H9 (cell line): ENCODE data around the gene TEX2. TPM values are rescaled to one million over a fixed set of nuclear protein-coding genes. Genes with fewer than 3 reads are reported as not detected.

ENCODE experiments used
- DNase-seq: peaks from one replicate; pipeline ENCODE4 v3.0.0-alpha.2; 2017
- H2AFZ ChIP-seq: one replicate; pipeline ENCODE4 v1.6.1; 2013; ENCODE audit warnings: mild to moderate bottlenecking, low read length, control low read depth, moderate library complexity
- H2AK5ac ChIP-seq: 2 replicates; pipeline ENCODE4 v1.6.1; 2013; ENCODE audit warnings: low read length, control low read depth, mixed read lengths; ENCODE audit not compliant: insufficient read length
- H2BK120ac ChIP-seq: one replicate; pipeline ENCODE4 v1.6.1; 2013; ENCODE audit warnings: low read depth, mild to moderate bottlenecking, low read length, control low read depth, inconsistent platforms; ENCODE audit not compliant: poor library complexity, severe bottlenecking
- H2BK12ac ChIP-seq: 2 replicates; pipeline ENCODE4 v1.6.1; 2013; ENCODE audit warnings: low read length, control low read depth, mixed read lengths, low read depth; ENCODE audit not compliant: insufficient read length
- H2BK15ac ChIP-seq: 2 replicates; pipeline ENCODE4 v1.6.1; 2013; ENCODE audit warnings: low read depth, low read length, control low read depth
- H2BK20ac ChIP-seq: one replicate; pipeline ENCODE4 v1.6.1; 2013; ENCODE audit warnings: low read depth, mild to moderate bottlenecking, low read length, control low read depth, inconsistent platforms; ENCODE audit not compliant: poor library complexity, severe bottlenecking
- H2BK5ac ChIP-seq: 2 replicates; pipeline ENCODE4 v1.6.1; 2013; ENCODE audit warnings: low read length, control low read depth, mixed read lengths; ENCODE audit not compliant: insufficient read length
- H3K14ac ChIP-seq: 2 replicates; pipeline ENCODE4 v1.6.1; 2013; ENCODE audit warnings: low read length, control low read depth; ENCODE audit not compliant: insufficient read depth
- H3K18ac ChIP-seq: 2 replicates; pipeline ENCODE4 v1.6.1; 2013; ENCODE audit warnings: low read depth, mild to moderate bottlenecking, mixed read lengths, low read length, control low read depth; ENCODE audit not compliant: insufficient read length
- H3K23ac ChIP-seq: 2 replicates; pipeline ENCODE4 v1.6.1; 2013; ENCODE audit warnings: low read length, control low read depth, mixed read lengths, low read depth; ENCODE audit not compliant: insufficient read length
- H3K23me2 ChIP-seq: 2 replicates; pipeline ENCODE4 v1.6.1; 2013; ENCODE audit warnings: low read depth, mild to moderate bottlenecking, mixed read lengths, low read length, control low read depth; ENCODE audit not compliant: insufficient read length, poor library complexity, severe bottlenecking
- H3K27ac ChIP-seq: 2 replicates; pipeline ENCODE4 v1.5.1; 2013; ENCODE audit warnings: low read length, control low read depth, mixed read lengths, low read depth; ENCODE audit not compliant: insufficient read length
- H3K27me3 ChIP-seq: 2 replicates; pipeline ENCODE4 v1.6.1; 2013; ENCODE audit warnings: low read length, control low read depth, inconsistent platforms; ENCODE audit not compliant: insufficient read depth
- H3K4ac ChIP-seq: 2 replicates; pipeline ENCODE4 v1.6.1; 2013; ENCODE audit warnings: low read depth, mild to moderate bottlenecking, control low read depth, inconsistent platforms, low read length, moderate library complexity
- H3K4me1 ChIP-seq: 2 replicates; pipeline ENCODE4 v1.6.1; 2013; ENCODE audit warnings: low read length, control low read depth, inconsistent platforms; ENCODE audit not compliant: insufficient read depth
- H3K4me2 ChIP-seq: 2 replicates; pipeline ENCODE4 v1.6.1; 2013; ENCODE audit warnings: low read length, control low read depth, mixed read lengths; ENCODE audit not compliant: insufficient read length, insufficient read depth
- H3K56ac ChIP-seq: 2 replicates; pipeline ENCODE4 v1.6.1; 2013; ENCODE audit warnings: low read depth, mild to moderate bottlenecking, mixed read lengths, low read length, control low read depth; ENCODE audit not compliant: insufficient read length
- H3K79me1 ChIP-seq: 2 replicates; pipeline ENCODE4 v1.6.1; 2013; ENCODE audit warnings: low read depth, mild to moderate bottlenecking, moderate library complexity, low read length, control low read depth, inconsistent platforms; ENCODE audit not compliant: insufficient read depth, poor library complexity, severe bottlenecking
- H3K79me2 ChIP-seq: 2 replicates; pipeline ENCODE4 v1.6.1; 2013; ENCODE audit warnings: low read length, control low read depth, inconsistent platforms; ENCODE audit not compliant: insufficient read depth
- H3K9ac ChIP-seq: 2 replicates; pipeline ENCODE4 v1.6.1; 2013; ENCODE audit warnings: low read length, control low read depth, mixed read lengths; ENCODE audit not compliant: insufficient read length; ENCODE audit errors: extremely low read depth
- H3K9me3 ChIP-seq: one replicate; pipeline ENCODE4 v1.6.1; 2013; ENCODE audit warnings: low read depth, low read length, inconsistent platforms; ENCODE audit not compliant: control insufficient read depth
- H3T11ph ChIP-seq: one replicate; pipeline ENCODE4 v1.6.1; 2013; ENCODE audit warnings: mild to moderate bottlenecking, low read length, control low read depth, inconsistent platforms
- H4K20me1 ChIP-seq: one replicate; pipeline ENCODE4 v1.6.1; 2013; ENCODE audit not compliant: control insufficient read depth, insufficient read length, insufficient read depth
- H4K5ac ChIP-seq: 2 replicates; pipeline ENCODE4 v1.6.1; 2013; ENCODE audit warnings: low read depth, mild to moderate bottlenecking, mixed read lengths, low read length, control low read depth; ENCODE audit not compliant: insufficient read length
- H4K8ac ChIP-seq: replicated peaks from 2 replicates; pipeline ENCODE4 v1.6.1; 2013; ENCODE audit warnings: low read length, control low read depth, mixed read lengths, low read depth; ENCODE audit not compliant: insufficient read length
- H4K91ac ChIP-seq: 2 replicates; pipeline ENCODE4 v1.6.1; 2013; ENCODE audit warnings: low read depth, mild to moderate bottlenecking, moderate library complexity, mixed read lengths, low read length, control low read depth; ENCODE audit not compliant: insufficient read length
- H3K27ac Mint-ChIP-seq, 3 experiments: 2 replicates in 2 of 3; 3 replicates in 1 of 3; pipeline ENCODE4 v1.8.0; 2020 to 2021; ENCODE audit warnings: mixed read lengths in 3 of 3, mild to moderate bottlenecking in 1 of 3, moderate library complexity in 1 of 3
- H3K27me3 Mint-ChIP-seq: 2 replicates; pipeline ENCODE4 v1.8.0; 2021; ENCODE audit warnings: low read depth, mild to moderate bottlenecking, moderate library complexity, mixed read lengths
- H3K36me3 Mint-ChIP-seq, 3 experiments: 2 replicates in 2 of 3; 3 replicates in 1 of 3; pipeline ENCODE4 v1.8.0; 2020 to 2021; ENCODE audit warnings: low read depth in 3 of 3, mixed read lengths in 3 of 3; ENCODE audit not compliant: insufficient read depth in 1 of 3
- H3K4me1 Mint-ChIP-seq, 2 experiments: 2 replicates each; pipeline ENCODE4 v1.8.0; 2020; ENCODE audit warnings: mixed read lengths in 2 of 2
- H3K4me3 Mint-ChIP-seq, 2 experiments: 2 replicates in 1 of 2; 3 replicates in 1 of 2; pipeline ENCODE4 v1.8.0; 2020 to 2021; ENCODE audit warnings: mild to moderate bottlenecking in 2 of 2, mixed read lengths in 2 of 2, moderate library complexity in 1 of 2
- H3K9me3 Mint-ChIP-seq, 2 experiments: 2 replicates in 1 of 2; 3 replicates in 1 of 2; pipeline ENCODE4 v1.8.0; 2020; ENCODE audit warnings: mild to moderate bottlenecking in 2 of 2, mixed read lengths in 2 of 2, moderate library complexity in 1 of 2
- WGBS: extraction: QIAGEN DNeasy Blood & Tissue Kit; methylation state at CpG from one replicate; pipeline ENCODE4 v1.1.7; 2013; ENCODE audit warnings: missing lambda C conversion rate, low lambda C conversion rate, mixed read lengths; ENCODE audit not compliant: insufficient read length; ENCODE audit errors: extremely low coverage; 5-methylcytosine and 5-hydroxymethylcytosine counted together
- total RNA-seq: library from RNA; stranded (reverse); gene quantifications from 2 replicates; pipeline ENCODE4 v1.2.1, GENCODE V29; 2021
- TF ChIP-seq, protein P1 (sequence below): fragments of 200-600 bp; sonication (generic); conservative IDR thresholded peaks from 3 replicates; pipeline ENCODE4 v1.8.0; 2021; ENCODE audit warnings: antibody characterized with exemption, mild to moderate bottlenecking

Gene TEX2
- total RNA-seq, 1 experiment from 2014 or later = 12.2 TPM

DNA sequence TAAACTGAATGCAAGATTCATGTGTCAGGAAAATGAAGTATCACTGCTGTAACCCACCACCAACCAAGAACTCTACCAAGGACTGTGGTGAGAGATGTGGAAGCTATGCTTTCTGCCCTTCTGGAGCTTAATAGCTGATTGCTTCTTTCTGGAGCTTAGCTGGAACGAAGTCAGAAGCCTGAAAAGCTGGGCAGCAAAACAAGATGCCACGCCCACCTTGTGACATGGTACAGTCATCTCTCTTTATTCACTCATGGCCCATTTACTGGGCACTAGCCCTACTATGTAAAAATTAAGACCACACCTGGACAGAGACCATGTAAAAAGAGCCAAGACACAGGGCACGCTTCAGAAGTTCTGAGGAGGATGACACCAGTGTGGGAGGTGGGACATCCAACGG is 48.1 kb downstream of the TEX2 start:
- Histone ChIP-seq H3K79me2 (0 out of 2 replicates have a peak, but pooled peaks cover 3% of the 10 kb centered on the region), H3T11ph (no peak overlapping the region), H3K4me1 (peaks cover 4% of the 10 kb centered on the region; the same call in 1 of the 2 replicates), H3K4me2 (no peak overlapping the region), H3K18ac (no peak overlapping the region), H2BK15ac (no peak overlapping the region), H4K8ac (no peak overlapping the region), H3K27ac (no peak overlapping the region), H3K23me2 (no peaks in the 10 kb centered on the region), H2BK120ac (no peak overlapping the region), H4K20me1 (no peaks in the 10 kb centered on the region), H2BK20ac (no peak overlapping the region), H3K9ac (no peak overlapping the region), H3K79me1 (peaks cover 9% of the 10 kb centered on the region), H3K4ac (no peak overlapping the region), H2BK5ac (no peak overlapping the region), H3K56ac (no peak overlapping the region), H3K14ac (no peak overlapping the region), H2AFZ (no peak overlapping the region), H3K9me3 (no peaks in the 10 kb centered on the region), H3K27me3 (no peaks in the 10 kb centered on the region), H2BK12ac (no peak overlapping the region), H3K23ac (no peak overlapping the region), H4K91ac (no peak overlapping the region), H2AK5ac (no peak overlapping the region), H4K5ac (no peak overlapping the region)
- Mint-ChIP-seq H3K27me3 (no peaks in the 10 kb centered on the region), H3K4me1 (peaks cover 29 to 30% of the 10 kb centered on the region in 2 experiments), H3K27ac (peak overlapping the region in 2 of 3 experiments; percentile 12 to 19; a peak in 2 of 7 replicates), H3K9me3 (no peaks in the 10 kb centered on the region), H3K4me3 (no peak overlapping the region), H3K36me3 (peaks cover 2 to 17% (median 13%) of the 10 kb centered on the region in 3 experiments)
- no peak for DNase-seq
- TF ChIP-seq, protein P1, sequence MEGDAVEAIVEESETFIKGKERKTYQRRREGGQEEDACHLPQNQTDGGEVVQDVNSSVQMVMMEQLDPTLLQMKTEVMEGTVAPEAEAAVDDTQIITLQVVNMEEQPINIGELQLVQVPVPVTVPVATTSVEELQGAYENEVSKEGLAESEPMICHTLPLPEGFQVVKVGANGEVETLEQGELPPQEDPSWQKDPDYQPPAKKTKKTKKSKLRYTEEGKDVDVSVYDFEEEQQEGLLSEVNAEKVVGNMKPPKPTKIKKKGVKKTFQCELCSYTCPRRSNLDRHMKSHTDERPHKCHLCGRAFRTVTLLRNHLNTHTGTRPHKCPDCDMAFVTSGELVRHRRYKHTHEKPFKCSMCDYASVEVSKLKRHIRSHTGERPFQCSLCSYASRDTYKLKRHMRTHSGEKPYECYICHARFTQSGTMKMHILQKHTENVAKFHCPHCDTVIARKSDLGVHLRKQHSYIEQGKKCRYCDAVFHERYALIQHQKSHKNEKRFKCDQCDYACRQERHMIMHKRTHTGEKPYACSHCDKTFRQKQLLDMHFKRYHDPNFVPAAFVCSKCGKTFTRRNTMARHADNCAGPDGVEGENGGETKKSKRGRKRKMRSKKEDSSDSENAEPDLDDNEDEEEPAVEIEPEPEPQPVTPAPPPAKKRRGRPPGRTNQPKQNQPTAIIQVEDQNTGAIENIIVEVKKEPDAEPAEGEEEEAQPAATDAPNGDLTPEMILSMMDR = no peak
- no CpG with 5 or more reads among the region's 4 CpGs for WGBS
